ENCODE measurements around the gene PROX2. TPM values are rescaled to one million over a fixed set of nuclear protein-coding genes. Genes with fewer than 3 reads are reported as not detected.

PROX2 gene
- total RNA-seq (2014; rRNA removed; shearing (Covaris generic)), result not detected in 2 replicates

DNA sequence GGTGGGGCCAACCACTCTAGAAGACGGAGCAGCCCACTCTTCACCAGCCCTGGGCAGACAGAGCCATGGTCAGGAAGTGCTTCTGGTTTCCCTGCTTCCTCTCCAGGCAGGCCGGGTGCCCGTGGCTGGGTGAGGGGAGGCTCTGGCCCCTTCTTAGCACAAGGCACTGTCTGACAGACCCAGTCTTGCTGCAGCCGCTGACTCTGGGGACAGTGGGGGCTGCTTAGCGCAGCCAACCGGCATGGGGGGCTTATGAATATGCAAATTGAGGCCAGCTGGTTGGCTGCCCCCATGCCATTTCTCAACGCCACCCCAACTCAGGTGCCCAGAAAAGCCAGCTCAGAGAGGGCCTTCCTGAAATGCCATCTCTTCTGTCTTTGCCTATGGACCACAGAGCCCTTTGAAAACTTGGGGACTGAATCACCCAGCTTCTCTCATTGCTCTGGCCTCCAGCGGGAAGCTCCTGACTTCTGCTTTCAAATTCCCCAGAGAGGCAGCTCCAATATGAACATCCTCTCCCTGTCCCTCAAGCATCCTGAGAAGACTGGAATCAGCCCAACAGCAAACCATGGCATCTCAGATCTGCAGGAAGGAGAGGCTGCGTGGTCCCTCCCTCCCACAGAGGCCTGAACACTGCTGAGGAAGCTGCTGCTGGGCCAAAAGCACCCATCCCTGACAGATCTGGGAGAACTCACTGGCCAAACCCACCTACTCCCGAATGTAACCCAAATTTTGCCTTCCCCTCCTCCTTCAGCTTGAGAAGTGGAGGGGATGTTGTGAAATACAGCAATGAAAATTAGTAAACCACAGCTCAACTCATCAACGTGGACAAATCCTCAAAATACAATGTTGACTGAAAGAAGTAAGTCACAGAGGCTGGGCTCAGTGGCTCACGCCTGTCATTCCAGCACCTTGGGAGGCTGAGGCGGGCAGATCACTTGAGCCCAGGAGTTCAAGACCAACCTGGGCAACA is at the start of gene PROX2:
Gene PROX2, minus strand, starts transcription at position 205 of the 973 bp plus-strand sequence. CDS start 12,311 bp downstream, outside the sequence.
- no peak for DNase-seq (ENCODE audit: low spot score)

- no peak for DNase-seq (ENCODE audit: low spot score)
These were observed 48.1 kb upstream of the PROX2 start for GRCh38 chr14:74924061-74924460.

GRCh38 chr14:74922752-74923401 is 46.9 kb upstream of the PROX2 start, which contains the start of gene RPS6KL1:
Gene RPS6KL1, minus strand, starts transcription at chr14:74923260. Its CDS starts 1,719 bp downstream, at chr14:74921541.
- no peak for DNase-seq (ENCODE audit: low spot score)

- no peak for DNase-seq (ENCODE audit: low spot score)
These were observed 46.2 kb upstream of the PROX2 start for GRCh38 chr14:74921987-74922751.

- DNase-seq (ENCODE audit: low spot score), result no peak
These were observed 45.2 kb upstream of the PROX2 start for GRCh38 chr14:74921053-74921620.

- no peak for DNase-seq (ENCODE audit: low spot score)
These were observed 44.3 kb upstream of the PROX2 start for GRCh38 chr14:74920281-74920680.

DNA sequence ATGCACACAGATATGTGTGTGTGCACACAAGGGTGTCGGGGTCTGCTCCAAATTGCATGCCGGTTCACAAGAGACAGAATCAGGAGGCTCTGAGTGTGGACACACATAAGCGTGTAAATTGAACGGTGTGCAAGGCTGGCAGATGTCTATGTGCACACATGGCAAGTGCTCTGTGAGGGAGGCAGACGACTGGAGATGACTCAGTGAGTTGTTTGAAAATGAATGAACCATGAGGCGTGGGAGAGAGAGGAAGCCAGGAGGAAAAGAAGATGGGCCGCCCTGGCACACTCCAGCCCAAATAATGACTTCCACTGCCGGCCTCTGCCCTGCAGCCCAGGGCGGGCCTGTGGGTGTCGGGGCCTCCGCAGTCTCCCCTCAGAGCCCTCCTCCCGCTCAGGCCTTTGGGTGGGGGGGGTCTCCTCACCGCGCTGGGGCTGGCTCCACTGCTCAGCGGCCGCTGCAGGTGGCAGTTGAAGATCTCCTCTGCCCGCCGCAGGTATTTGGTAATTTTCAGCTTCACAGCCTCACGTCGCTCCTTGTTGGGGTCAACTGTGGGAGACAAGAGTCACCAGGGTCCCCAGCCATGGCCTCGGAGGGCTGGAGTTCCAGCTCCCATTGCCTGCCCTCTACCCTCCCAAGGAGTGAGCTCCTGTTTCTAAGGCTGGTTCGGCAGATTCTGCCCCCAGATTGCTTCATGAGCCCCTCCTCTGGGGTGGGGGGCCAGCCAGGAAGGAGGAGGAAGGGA is 43.6 kb upstream of the PROX2 start:
- DNase-seq (ENCODE audit: low spot score), result no peak

DNA sequence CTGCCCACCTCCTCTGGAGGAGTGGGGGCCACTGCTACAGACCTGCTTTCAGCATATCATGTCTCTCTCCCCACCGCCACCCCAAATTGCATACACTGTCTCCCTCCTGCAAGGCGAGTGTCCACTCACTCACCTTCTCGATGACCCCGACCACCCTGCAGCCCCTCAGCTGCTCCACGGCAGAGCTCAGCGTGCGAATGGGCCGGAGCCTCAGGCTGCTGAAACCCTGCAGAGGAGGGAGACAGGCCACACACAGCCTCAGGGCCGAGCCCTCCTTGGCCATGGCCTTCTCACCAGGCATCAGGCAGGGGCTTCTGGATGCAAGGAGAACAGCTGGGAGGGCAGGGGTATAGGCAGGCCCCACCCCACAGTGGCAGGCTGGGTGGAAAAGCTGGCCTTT is 42.4 kb upstream of the PROX2 start:
- DNase-seq (ENCODE audit: low spot score), result no peak

DNA sequence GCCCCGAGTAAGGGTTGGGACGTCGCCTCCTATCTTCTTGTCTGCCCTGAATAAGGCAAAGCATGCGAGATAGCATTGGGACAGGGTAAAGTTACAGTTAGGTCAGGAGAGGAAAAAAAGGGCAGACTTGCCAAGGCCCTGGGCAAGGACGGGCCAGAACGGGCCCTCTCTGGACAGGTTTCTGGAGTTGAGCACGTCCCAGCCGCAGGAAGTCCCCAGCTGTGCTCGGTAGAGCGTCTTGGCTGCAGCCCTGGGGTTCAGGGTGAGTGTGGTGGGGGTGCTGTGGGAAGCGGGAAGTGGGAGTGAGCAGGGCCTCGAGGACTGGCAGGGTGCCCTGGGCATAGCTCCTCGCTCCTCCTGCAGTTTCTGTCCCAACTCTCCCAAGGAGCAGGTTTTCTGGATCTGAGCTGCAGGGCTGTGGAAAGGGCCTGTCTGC is 41.7 kb upstream of the PROX2 start:
- peak; percentile 3 for DNase-seq (ENCODE audit: low spot score)

GRCh38 chr14:74917178-74917543 is 41.2 kb upstream of the PROX2 start:
- no peak for DNase-seq (ENCODE audit: low spot score)

- no peak for DNase-seq (ENCODE audit: low spot score)
These were observed 39.9 kb upstream of the PROX2 start for GRCh38 chr14:74915826-74916225.

- no peak for DNase-seq (ENCODE audit: low spot score)
These were observed 39.5 kb upstream of the PROX2 start for GRCh38 chr14:74915426-74915825.

GRCh38 chr14:74913986-74914573 is 38.1 kb upstream of the PROX2 start:
- peak; percentile 42 for DNase-seq (ENCODE audit: low spot score)

DNA sequence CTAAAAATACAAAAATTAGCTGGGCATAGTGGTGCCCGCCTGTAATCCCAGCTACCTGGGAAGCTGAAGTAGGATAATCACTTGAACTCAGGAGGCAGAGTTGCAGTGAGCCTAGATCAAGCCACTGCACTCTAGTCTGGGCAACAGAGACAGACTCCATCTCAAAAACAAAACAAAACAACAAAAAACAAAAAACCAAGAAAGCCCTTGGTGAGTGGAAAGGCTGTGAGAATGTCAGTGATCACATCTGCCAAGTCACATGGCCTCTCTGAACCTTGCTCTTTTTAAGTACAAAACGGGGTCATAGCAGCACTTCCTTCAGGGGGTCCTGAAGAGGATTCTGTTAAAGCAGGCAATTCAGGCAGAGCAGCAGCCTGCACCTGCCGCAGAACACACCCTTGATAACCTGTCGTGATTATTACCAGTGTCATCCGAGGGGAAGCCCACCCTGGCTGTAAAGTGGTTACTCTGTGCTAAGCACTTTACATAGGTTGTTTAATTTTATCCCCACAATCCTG is 37.5 kb upstream of the PROX2 start:
- no peak for DNase-seq (ENCODE audit: low spot score)

GRCh38 chr14:74912801-74913200 is 36.9 kb upstream of the PROX2 start:
- no peak for DNase-seq (ENCODE audit: low spot score)

DNA sequence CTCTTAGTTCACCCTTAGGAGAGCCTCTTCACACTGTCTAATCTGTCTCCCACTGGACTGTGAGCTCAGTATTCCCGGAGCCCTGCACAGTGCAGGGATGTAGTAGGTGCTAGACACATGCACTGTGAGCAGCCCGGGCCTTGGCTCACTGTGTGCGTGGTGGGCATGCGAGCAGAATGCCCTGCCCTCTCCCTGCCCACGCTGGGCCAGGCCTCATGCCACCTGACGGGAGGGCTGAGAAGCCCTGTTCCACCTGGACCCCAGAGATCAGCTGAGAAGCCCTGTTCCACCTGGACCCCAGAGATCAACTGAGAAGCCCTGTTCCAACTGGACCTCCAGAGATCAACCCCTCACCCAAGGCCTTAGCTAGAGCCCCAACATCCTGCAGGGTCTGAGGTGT is 36.2 kb upstream of the PROX2 start:
- DNase-seq (ENCODE audit: low spot score), result no peak

DNA sequence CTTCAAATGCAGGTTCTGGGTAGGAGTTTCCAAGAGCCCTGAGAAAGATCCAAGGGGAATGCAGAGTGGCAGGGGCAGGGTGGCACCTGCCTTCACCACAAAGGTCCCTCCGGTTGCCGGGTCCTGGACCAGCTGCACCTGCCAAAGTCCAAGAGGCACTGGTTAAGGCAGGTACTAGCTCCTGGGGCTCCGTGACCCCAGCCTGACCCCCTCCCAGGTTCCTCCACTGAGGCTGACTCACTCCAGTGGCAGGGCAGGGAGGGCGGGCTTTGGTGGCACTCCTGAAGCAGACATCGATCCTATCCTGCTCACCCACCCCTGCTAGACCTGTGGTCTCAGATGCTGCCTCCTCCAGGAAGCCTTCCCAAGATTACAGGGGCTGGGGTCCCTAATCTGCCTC is 35.8 kb upstream of the PROX2 start:
- no peak for DNase-seq (ENCODE audit: low spot score)

DNA sequence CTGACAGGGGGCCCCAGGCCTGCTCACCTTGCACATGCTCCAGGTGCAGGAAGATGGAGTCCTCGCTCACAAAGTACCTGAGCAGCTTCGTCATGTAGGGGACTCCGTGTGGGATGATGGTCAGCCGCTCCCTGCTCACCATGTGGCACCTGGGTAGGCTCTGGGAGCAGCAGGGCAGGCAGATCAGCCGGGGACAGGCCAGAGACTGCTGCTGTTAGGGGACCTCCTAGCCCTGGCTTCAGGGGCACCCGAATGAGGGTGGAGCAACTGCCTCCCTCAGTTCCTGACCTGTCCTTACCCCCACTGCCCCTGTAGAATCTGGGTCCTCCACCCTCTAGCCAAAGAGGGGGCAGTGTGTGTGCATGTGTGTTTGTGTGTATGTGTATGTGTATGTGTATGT is 35.3 kb upstream of the PROX2 start:
- DNase-seq (ENCODE audit: low spot score), result no peak

DNA sequence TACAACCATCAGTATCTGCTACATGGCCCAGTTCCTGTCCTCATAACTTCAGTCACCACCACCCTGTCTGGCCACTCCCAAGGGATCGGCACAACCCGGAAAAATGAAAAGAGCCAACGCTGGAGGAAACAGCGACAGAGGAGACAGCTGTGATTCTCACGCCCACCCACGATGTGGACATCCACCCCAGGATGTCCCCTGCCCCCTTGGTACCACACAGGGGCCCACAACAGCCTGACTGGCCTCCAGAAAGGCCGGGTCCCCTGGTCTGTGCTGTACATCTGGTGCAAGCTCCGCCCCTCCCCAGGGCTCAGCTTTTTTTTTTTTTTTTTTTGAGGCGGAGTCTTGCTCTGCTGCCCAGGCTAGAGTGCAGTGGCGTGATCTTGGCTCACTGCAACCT is 34.6 kb upstream of the PROX2 start:
- DNase-seq (ENCODE audit: low spot score), result no peak

DNA sequence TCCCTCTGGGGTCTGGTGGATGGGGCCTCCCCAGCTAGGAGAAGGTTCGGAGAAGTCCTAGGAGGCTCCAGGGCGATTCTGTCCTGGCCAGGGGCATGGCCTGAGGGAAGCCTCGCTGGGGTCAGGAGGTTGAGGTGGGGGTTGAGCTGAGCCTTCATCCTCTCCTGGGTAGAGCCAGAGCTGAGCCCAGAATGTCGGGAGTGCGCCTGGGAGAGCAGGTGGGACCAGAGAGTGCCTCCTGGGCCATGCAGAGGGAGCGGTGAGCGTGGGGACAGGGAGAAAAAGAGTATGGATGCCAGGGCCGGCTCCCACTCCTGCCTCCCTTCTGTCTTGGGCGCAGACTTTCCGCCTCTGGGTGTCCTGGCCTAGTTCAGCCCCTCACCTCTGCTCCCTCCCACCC is 34.0 kb upstream of the PROX2 start:
- no peak for DNase-seq (ENCODE audit: low spot score)

Measured in A172 (cell line).